ENCODE measurements around the gene ZNF76. TPM values are rescaled to one million over a fixed set of nuclear protein-coding genes. Genes with fewer than 3 reads are reported as not detected.

Gene ZNF76
- polyA plus RNA-seq, 1 donor from 2014 or later: 26.3 TPM

Other genes with a start within 250 kb of the ZNF76 start
- 0.92 TPM in 1 of 2 replicates, not detected in the other for gene TCP11, start 118.4 kb upstream of the ZNF76 start, polyA plus RNA-seq
- gene SCUBE3, start 45.8 kb upstream of the ZNF76 start, polyA plus RNA-seq: 7.3 and 9.1 TPM in 2 replicates
- gene DEF6, start 38.1 kb downstream of the ZNF76 start, polyA plus RNA-seq: 0.48 and 1.3 TPM in 2 replicates
- 1.3 and 1.7 TPM in 2 replicates for gene PPARD, start 82.8 kb downstream of the ZNF76 start, polyA plus RNA-seq
- 7.1 and 10.2 TPM in 2 replicates for gene FANCE, start 192.6 kb downstream of the ZNF76 start, polyA plus RNA-seq
- 997 and 1,049 TPM in 2 replicates for gene RPL10A, start 208.7 kb downstream of the ZNF76 start, polyA plus RNA-seq
- gene TEAD3, start 237.3 kb downstream of the ZNF76 start, polyA plus RNA-seq: 0.10 and 0.42 TPM in 2 replicates